ENCODE measurements around the gene IFNAR1.
"Not testable (repeated sequence)": the region's sequence is repeated elsewhere in the genome, so short reads cannot be mapped to it uniquely, and the experiment has no call there.

DNA sequence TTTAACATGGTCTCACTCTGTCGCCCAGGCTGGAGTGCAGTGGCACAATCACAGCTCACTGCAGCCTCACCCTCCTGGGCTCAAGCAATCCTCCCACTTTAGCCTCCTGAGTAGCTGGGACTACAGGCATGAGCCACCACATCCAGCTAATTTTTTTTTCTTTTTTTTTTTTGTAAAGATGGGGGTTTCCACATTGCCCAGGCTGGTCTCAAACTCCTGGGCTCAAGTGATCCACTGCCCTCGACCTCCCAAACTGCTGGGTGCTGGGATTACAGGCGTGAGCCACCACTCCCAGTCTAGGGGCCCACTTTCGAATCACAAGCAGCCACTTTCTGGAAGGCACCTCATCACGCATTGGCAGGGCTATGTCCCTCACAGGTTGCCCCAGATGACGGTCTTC, 56.6 kb downstream of the IFNAR1 start:
- TF ChIP-seq ZFX (IDR thresholded peaks at IDR 0.05) = not testable (repeated sequence)
- TF ChIP-seq, protein P1, sequence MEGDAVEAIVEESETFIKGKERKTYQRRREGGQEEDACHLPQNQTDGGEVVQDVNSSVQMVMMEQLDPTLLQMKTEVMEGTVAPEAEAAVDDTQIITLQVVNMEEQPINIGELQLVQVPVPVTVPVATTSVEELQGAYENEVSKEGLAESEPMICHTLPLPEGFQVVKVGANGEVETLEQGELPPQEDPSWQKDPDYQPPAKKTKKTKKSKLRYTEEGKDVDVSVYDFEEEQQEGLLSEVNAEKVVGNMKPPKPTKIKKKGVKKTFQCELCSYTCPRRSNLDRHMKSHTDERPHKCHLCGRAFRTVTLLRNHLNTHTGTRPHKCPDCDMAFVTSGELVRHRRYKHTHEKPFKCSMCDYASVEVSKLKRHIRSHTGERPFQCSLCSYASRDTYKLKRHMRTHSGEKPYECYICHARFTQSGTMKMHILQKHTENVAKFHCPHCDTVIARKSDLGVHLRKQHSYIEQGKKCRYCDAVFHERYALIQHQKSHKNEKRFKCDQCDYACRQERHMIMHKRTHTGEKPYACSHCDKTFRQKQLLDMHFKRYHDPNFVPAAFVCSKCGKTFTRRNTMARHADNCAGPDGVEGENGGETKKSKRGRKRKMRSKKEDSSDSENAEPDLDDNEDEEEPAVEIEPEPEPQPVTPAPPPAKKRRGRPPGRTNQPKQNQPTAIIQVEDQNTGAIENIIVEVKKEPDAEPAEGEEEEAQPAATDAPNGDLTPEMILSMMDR (conservative IDR thresholded peaks at IDR 0.05) = not testable (repeated sequence)

All from C4-2B (cell line).